H9 (cell line): ENCODE data around the gene CAMTA1. TPM values are rescaled to one million over a fixed set of nuclear protein-coding genes. Genes with fewer than 3 reads are reported as not detected.

ENCODE experiments used
- DNase-seq: peaks from one replicate; pipeline ENCODE4 v3.0.0-alpha.2; 2017
- H2AFZ ChIP-seq: one replicate; pipeline ENCODE4 v1.6.1; 2013; ENCODE audit warnings: mild to moderate bottlenecking, low read length, control low read depth, moderate library complexity
- H2AK5ac ChIP-seq: 2 replicates; pipeline ENCODE4 v1.6.1; 2013; ENCODE audit warnings: low read length, control low read depth, mixed read lengths; ENCODE audit not compliant: insufficient read length
- H2BK120ac ChIP-seq: one replicate; pipeline ENCODE4 v1.6.1; 2013; ENCODE audit warnings: low read depth, mild to moderate bottlenecking, low read length, control low read depth, inconsistent platforms; ENCODE audit not compliant: poor library complexity, severe bottlenecking
- H2BK12ac ChIP-seq: 2 replicates; pipeline ENCODE4 v1.6.1; 2013; ENCODE audit warnings: low read length, control low read depth, mixed read lengths, low read depth; ENCODE audit not compliant: insufficient read length
- H2BK15ac ChIP-seq: 2 replicates; pipeline ENCODE4 v1.6.1; 2013; ENCODE audit warnings: low read depth, low read length, control low read depth
- H2BK20ac ChIP-seq: one replicate; pipeline ENCODE4 v1.6.1; 2013; ENCODE audit warnings: low read depth, mild to moderate bottlenecking, low read length, control low read depth, inconsistent platforms; ENCODE audit not compliant: poor library complexity, severe bottlenecking
- H2BK5ac ChIP-seq: 2 replicates; pipeline ENCODE4 v1.6.1; 2013; ENCODE audit warnings: low read length, control low read depth, mixed read lengths; ENCODE audit not compliant: insufficient read length
- H3K14ac ChIP-seq: 2 replicates; pipeline ENCODE4 v1.6.1; 2013; ENCODE audit warnings: low read length, control low read depth; ENCODE audit not compliant: insufficient read depth
- H3K18ac ChIP-seq: 2 replicates; pipeline ENCODE4 v1.6.1; 2013; ENCODE audit warnings: low read depth, mild to moderate bottlenecking, mixed read lengths, low read length, control low read depth; ENCODE audit not compliant: insufficient read length
- H3K23ac ChIP-seq: 2 replicates; pipeline ENCODE4 v1.6.1; 2013; ENCODE audit warnings: low read length, control low read depth, mixed read lengths, low read depth; ENCODE audit not compliant: insufficient read length
- H3K23me2 ChIP-seq: 2 replicates; pipeline ENCODE4 v1.6.1; 2013; ENCODE audit warnings: low read depth, mild to moderate bottlenecking, mixed read lengths, low read length, control low read depth; ENCODE audit not compliant: insufficient read length, poor library complexity, severe bottlenecking
- H3K27ac ChIP-seq: 2 replicates; pipeline ENCODE4 v1.5.1; 2013; ENCODE audit warnings: low read length, control low read depth, mixed read lengths, low read depth; ENCODE audit not compliant: insufficient read length
- H3K27me3 ChIP-seq: 2 replicates; pipeline ENCODE4 v1.6.1; 2013; ENCODE audit warnings: low read length, control low read depth, inconsistent platforms; ENCODE audit not compliant: insufficient read depth
- H3K4ac ChIP-seq: 2 replicates; pipeline ENCODE4 v1.6.1; 2013; ENCODE audit warnings: low read depth, mild to moderate bottlenecking, control low read depth, inconsistent platforms, low read length, moderate library complexity
- H3K4me1 ChIP-seq: 2 replicates; pipeline ENCODE4 v1.6.1; 2013; ENCODE audit warnings: low read length, control low read depth, inconsistent platforms; ENCODE audit not compliant: insufficient read depth
- H3K4me2 ChIP-seq: 2 replicates; pipeline ENCODE4 v1.6.1; 2013; ENCODE audit warnings: low read length, control low read depth, mixed read lengths; ENCODE audit not compliant: insufficient read length, insufficient read depth
- H3K56ac ChIP-seq: 2 replicates; pipeline ENCODE4 v1.6.1; 2013; ENCODE audit warnings: low read depth, mild to moderate bottlenecking, mixed read lengths, low read length, control low read depth; ENCODE audit not compliant: insufficient read length
- H3K79me1 ChIP-seq: 2 replicates; pipeline ENCODE4 v1.6.1; 2013; ENCODE audit warnings: low read depth, mild to moderate bottlenecking, moderate library complexity, low read length, control low read depth, inconsistent platforms; ENCODE audit not compliant: insufficient read depth, poor library complexity, severe bottlenecking
- H3K79me2 ChIP-seq: 2 replicates; pipeline ENCODE4 v1.6.1; 2013; ENCODE audit warnings: low read length, control low read depth, inconsistent platforms; ENCODE audit not compliant: insufficient read depth
- H3K9ac ChIP-seq: 2 replicates; pipeline ENCODE4 v1.6.1; 2013; ENCODE audit warnings: low read length, control low read depth, mixed read lengths; ENCODE audit not compliant: insufficient read length; ENCODE audit errors: extremely low read depth
- H3K9me3 ChIP-seq: one replicate; pipeline ENCODE4 v1.6.1; 2013; ENCODE audit warnings: low read depth, low read length, inconsistent platforms; ENCODE audit not compliant: control insufficient read depth
- H3T11ph ChIP-seq: one replicate; pipeline ENCODE4 v1.6.1; 2013; ENCODE audit warnings: mild to moderate bottlenecking, low read length, control low read depth, inconsistent platforms
- H4K20me1 ChIP-seq: one replicate; pipeline ENCODE4 v1.6.1; 2013; ENCODE audit not compliant: control insufficient read depth, insufficient read length, insufficient read depth
- H4K5ac ChIP-seq: 2 replicates; pipeline ENCODE4 v1.6.1; 2013; ENCODE audit warnings: low read depth, mild to moderate bottlenecking, mixed read lengths, low read length, control low read depth; ENCODE audit not compliant: insufficient read length
- H4K8ac ChIP-seq: replicated peaks from 2 replicates; pipeline ENCODE4 v1.6.1; 2013; ENCODE audit warnings: low read length, control low read depth, mixed read lengths, low read depth; ENCODE audit not compliant: insufficient read length
- H4K91ac ChIP-seq: 2 replicates; pipeline ENCODE4 v1.6.1; 2013; ENCODE audit warnings: low read depth, mild to moderate bottlenecking, moderate library complexity, mixed read lengths, low read length, control low read depth; ENCODE audit not compliant: insufficient read length
- H3K27ac Mint-ChIP-seq, 3 experiments: 2 replicates in 2 of 3; 3 replicates in 1 of 3; pipeline ENCODE4 v1.8.0; 2020 to 2021; ENCODE audit warnings: mixed read lengths in 3 of 3, mild to moderate bottlenecking in 1 of 3, moderate library complexity in 1 of 3
- H3K27me3 Mint-ChIP-seq: 2 replicates; pipeline ENCODE4 v1.8.0; 2021; ENCODE audit warnings: low read depth, mild to moderate bottlenecking, moderate library complexity, mixed read lengths
- H3K36me3 Mint-ChIP-seq, 3 experiments: 2 replicates in 2 of 3; 3 replicates in 1 of 3; pipeline ENCODE4 v1.8.0; 2020 to 2021; ENCODE audit warnings: low read depth in 3 of 3, mixed read lengths in 3 of 3; ENCODE audit not compliant: insufficient read depth in 1 of 3
- H3K4me1 Mint-ChIP-seq, 2 experiments: 2 replicates each; pipeline ENCODE4 v1.8.0; 2020; ENCODE audit warnings: mixed read lengths in 2 of 2
- H3K4me3 Mint-ChIP-seq, 2 experiments: 2 replicates in 1 of 2; 3 replicates in 1 of 2; pipeline ENCODE4 v1.8.0; 2020 to 2021; ENCODE audit warnings: mild to moderate bottlenecking in 2 of 2, mixed read lengths in 2 of 2, moderate library complexity in 1 of 2
- H3K9me3 Mint-ChIP-seq, 2 experiments: 2 replicates in 1 of 2; 3 replicates in 1 of 2; pipeline ENCODE4 v1.8.0; 2020; ENCODE audit warnings: mild to moderate bottlenecking in 2 of 2, mixed read lengths in 2 of 2, moderate library complexity in 1 of 2
- WGBS: extraction: QIAGEN DNeasy Blood & Tissue Kit; methylation state at CpG from one replicate; pipeline ENCODE4 v1.1.7; 2013; ENCODE audit warnings: missing lambda C conversion rate, low lambda C conversion rate, mixed read lengths; ENCODE audit not compliant: insufficient read length; ENCODE audit errors: extremely low coverage; 5-methylcytosine and 5-hydroxymethylcytosine counted together
- total RNA-seq: library from RNA; stranded (reverse); gene quantifications from 2 replicates; pipeline ENCODE4 v1.2.1, GENCODE V29; 2021
- TF ChIP-seq, protein P1 (sequence below): fragments of 200-600 bp; sonication (generic); conservative IDR thresholded peaks from 3 replicates; pipeline ENCODE4 v1.8.0; 2021; ENCODE audit warnings: antibody characterized with exemption, mild to moderate bottlenecking

The CAMTA1 gene
- total RNA-seq, 1 experiment from 2014 or later, result 115 TPM

DNA sequence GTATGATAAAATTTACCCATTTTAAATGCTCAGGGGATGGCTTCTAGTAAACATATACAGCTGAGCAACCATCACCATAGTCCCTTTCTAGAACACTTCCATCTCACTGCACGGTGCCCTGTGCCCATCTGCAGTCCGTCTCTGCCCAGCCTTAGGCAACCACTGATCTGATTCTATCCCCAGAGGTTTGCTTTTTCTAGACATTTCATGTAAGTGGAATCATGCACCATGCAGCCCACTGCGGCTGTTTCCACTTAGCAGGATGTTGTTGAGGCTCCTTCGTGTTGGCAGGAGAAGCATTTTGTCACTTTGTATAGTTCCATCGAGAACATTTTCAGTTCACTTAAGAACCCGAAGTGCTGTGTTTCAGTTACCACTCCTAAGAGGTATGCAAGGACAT is 958.1 kb downstream of the CAMTA1 start:
- Mint-ChIP-seq H3K27me3 (no peaks in the 10 kb centered on the region), H3K36me3 (peaks cover 12 to 18% (median 17%) of the 10 kb centered on the region in 3 experiments), H3K4me1 (no peaks in the 10 kb centered on the region), H3K27ac (no peak overlapping the region), H3K9me3 (peaks cover 0 to 4% of the 10 kb centered on the region in 2 experiments; a peak in 1 of 5 replicates), H3K4me3 (no peak overlapping the region)
- Histone ChIP-seq H3K79me1 (no peaks in the 10 kb centered on the region), H3T11ph (no peak overlapping the region), H2BK12ac (no peak overlapping the region), H2BK15ac (no peak overlapping the region), H2AFZ (no peak overlapping the region), H3K4me1 (no peaks in the 10 kb centered on the region), H2BK5ac (no peak overlapping the region), H3K18ac (no peak overlapping the region), H4K91ac (no peak overlapping the region), H3K27ac (no peak overlapping the region), H3K9ac (no peak overlapping the region), H3K4me2 (no peak overlapping the region), H2BK120ac (no peak overlapping the region), H3K23me2 (no peaks in the 10 kb centered on the region), H3K56ac (no peak overlapping the region), H4K8ac (no peak overlapping the region), H3K79me2 (no peaks in the 10 kb centered on the region), H3K14ac (no peak overlapping the region), H4K20me1 (no peaks in the 10 kb centered on the region), H3K9me3 (no peaks in the 10 kb centered on the region), H3K23ac (no peak overlapping the region), H3K4ac (no peak overlapping the region), H3K27me3 (no peaks in the 10 kb centered on the region), H2BK20ac (no peak overlapping the region), H2AK5ac (no peak overlapping the region), H4K5ac (no peak overlapping the region)
- no CpG with 5 or more reads among the region's 6 CpGs for WGBS
- TF ChIP-seq, protein P1, sequence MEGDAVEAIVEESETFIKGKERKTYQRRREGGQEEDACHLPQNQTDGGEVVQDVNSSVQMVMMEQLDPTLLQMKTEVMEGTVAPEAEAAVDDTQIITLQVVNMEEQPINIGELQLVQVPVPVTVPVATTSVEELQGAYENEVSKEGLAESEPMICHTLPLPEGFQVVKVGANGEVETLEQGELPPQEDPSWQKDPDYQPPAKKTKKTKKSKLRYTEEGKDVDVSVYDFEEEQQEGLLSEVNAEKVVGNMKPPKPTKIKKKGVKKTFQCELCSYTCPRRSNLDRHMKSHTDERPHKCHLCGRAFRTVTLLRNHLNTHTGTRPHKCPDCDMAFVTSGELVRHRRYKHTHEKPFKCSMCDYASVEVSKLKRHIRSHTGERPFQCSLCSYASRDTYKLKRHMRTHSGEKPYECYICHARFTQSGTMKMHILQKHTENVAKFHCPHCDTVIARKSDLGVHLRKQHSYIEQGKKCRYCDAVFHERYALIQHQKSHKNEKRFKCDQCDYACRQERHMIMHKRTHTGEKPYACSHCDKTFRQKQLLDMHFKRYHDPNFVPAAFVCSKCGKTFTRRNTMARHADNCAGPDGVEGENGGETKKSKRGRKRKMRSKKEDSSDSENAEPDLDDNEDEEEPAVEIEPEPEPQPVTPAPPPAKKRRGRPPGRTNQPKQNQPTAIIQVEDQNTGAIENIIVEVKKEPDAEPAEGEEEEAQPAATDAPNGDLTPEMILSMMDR, result no peak
- no peak for DNase-seq
